ENCODE results near the gene HNRNPAB.

HNRNPAB gene

DNA sequence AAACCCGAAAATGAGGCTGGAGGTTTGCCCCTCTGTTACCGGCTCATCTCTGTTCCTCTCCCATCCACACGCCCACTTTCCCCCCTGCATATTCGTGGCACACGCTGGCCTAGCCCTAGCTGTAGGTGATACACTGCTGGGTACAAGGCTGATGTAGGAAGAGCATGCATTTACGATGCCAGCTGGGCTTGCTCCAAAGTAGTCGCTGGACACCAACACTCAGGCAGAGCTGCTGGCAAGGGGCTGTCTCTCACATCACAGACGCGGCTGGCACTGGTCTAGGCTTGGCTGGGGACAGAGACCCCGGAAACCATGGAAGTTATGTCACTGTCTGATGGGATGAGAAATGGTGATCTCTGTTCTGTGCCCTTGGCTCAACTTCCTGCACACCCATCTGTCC lies 38.1 kb downstream of the HNRNPAB start:
- TF ChIP-seq, protein P1, sequence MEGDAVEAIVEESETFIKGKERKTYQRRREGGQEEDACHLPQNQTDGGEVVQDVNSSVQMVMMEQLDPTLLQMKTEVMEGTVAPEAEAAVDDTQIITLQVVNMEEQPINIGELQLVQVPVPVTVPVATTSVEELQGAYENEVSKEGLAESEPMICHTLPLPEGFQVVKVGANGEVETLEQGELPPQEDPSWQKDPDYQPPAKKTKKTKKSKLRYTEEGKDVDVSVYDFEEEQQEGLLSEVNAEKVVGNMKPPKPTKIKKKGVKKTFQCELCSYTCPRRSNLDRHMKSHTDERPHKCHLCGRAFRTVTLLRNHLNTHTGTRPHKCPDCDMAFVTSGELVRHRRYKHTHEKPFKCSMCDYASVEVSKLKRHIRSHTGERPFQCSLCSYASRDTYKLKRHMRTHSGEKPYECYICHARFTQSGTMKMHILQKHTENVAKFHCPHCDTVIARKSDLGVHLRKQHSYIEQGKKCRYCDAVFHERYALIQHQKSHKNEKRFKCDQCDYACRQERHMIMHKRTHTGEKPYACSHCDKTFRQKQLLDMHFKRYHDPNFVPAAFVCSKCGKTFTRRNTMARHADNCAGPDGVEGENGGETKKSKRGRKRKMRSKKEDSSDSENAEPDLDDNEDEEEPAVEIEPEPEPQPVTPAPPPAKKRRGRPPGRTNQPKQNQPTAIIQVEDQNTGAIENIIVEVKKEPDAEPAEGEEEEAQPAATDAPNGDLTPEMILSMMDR (IDR thresholded peaks at IDR 0.05; ENCODE audit: low read length) = no peak
- no peak for TF ChIP-seq EZH2phosphoT487 (IDR thresholded peaks at IDR 0.05; ENCODE audit: low read length)
- no peak for TF ChIP-seq EZH2 (optimal IDR thresholded peaks at IDR 0.05; ENCODE audit: low read depth, low read length)
- Histone ChIP-seq H3K4me3 (ENCODE audit: low read length) (no peak overlapping the region), H3K9ac (ENCODE audit: low read length) (no peak overlapping the region), H3K9me2 (replicated peaks; ENCODE audit: insufficient read depth, low read length) (no peaks in the 10 kb centered on the region), H3K27ac (ENCODE audit: low read length) (no peak overlapping the region), H3K36me3 (replicated peaks; ENCODE audit: insufficient read depth, low read length) (no peaks in the 10 kb centered on the region), H2AFZ (ENCODE audit: low read length) (no peak overlapping the region), H3K79me2 (ENCODE audit: low read length) (no peaks in the 10 kb centered on the region), H3K9me3 (replicated peaks; ENCODE audit: insufficient read depth, low read length) (no peaks in the 10 kb centered on the region), H3K4me1 (ENCODE audit: low read length) (no peaks in the 10 kb centered on the region), H3K4me2 (ENCODE audit: low read depth, low read length) (no peak overlapping the region), H3F3A (ENCODE audit: insufficient read depth, low read length) (no peaks in the 10 kb centered on the region), H3K27me3 (replicated peaks; ENCODE audit: insufficient read depth, low read length) (peaks cover 15% of the 10 kb centered on the region), H4K20me1 (ENCODE audit: insufficient read depth, low read length) (no peaks in the 10 kb centered on the region)
- DNase-seq = no peak

DNA sequence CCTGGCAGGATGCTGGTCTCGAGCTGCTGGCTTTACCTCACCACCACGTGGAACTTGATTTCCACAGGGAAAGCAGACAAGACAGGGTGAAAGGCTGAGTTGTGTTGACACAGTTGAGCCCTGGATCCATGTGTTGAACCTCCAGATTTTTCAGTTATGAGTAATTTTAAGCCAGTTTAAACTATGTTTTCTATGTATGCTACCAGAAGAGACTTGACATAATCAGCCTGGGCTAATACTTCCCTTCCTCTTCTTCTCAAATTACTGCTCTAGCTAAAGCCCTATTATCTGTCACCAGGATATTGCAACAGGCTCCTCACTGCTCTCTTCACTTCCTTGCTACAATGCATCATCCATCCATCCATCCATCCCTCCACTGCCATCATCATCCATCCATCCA lies 40.2 kb downstream of the HNRNPAB start:
- TF ChIP-seq EZH2 (optimal IDR thresholded peaks at IDR 0.05; ENCODE audit: low read depth, low read length) (no peak), EZH2phosphoT487 (IDR thresholded peaks at IDR 0.05; ENCODE audit: low read length) (no peak)
- TF ChIP-seq, protein P1 (IDR thresholded peaks at IDR 0.05; ENCODE audit: low read length) = no peak
- DNase-seq = no peak
- Histone ChIP-seq H3K27ac (ENCODE audit: low read length) (no peak overlapping the region), H3K4me3 (ENCODE audit: low read length) (no peak overlapping the region), H3K27me3 (replicated peaks; ENCODE audit: insufficient read depth, low read length) (peaks cover 24% of the 10 kb centered on the region), H3K36me3 (replicated peaks; ENCODE audit: insufficient read depth, low read length) (no peaks in the 10 kb centered on the region), H3K9ac (ENCODE audit: low read length) (no peak overlapping the region), H3K4me1 (ENCODE audit: low read length) (no peaks in the 10 kb centered on the region), H3F3A (ENCODE audit: insufficient read depth, low read length) (no peaks in the 10 kb centered on the region), H3K9me3 (replicated peaks; ENCODE audit: insufficient read depth, low read length) (no peaks in the 10 kb centered on the region), H2AFZ (ENCODE audit: low read length) (no peak overlapping the region), H3K4me2 (ENCODE audit: low read depth, low read length) (no peak overlapping the region), H3K79me2 (ENCODE audit: low read length) (no peaks in the 10 kb centered on the region), H3K9me2 (replicated peaks; ENCODE audit: insufficient read depth, low read length) (no peaks in the 10 kb centered on the region), H4K20me1 (ENCODE audit: insufficient read depth, low read length) (no peaks in the 10 kb centered on the region)

GRCh38 chr5:178245389-178245788 lies 41.1 kb downstream of the HNRNPAB start:
- H3K9ac ChIP-seq (ENCODE audit: low read length) = no peak overlapping the region

More at GRCh38 chr5:178245389-178245788, 41.1 kb downstream of the HNRNPAB start:
- no peaks in the 10 kb centered on the region for H3K4me1 ChIP-seq (ENCODE audit: low read length)
- no peak overlapping the region for H2AFZ ChIP-seq (ENCODE audit: low read length)
- no peak for DNase-seq
- no peaks in the 10 kb centered on the region for H3F3A ChIP-seq (ENCODE audit: insufficient read depth, low read length)
- no peaks in the 10 kb centered on the region for H3K36me3 ChIP-seq (replicated peaks; ENCODE audit: insufficient read depth, low read length)
- peaks cover 24% of the 10 kb centered on the region for H3K27me3 ChIP-seq (replicated peaks; ENCODE audit: insufficient read depth, low read length)
- no peaks in the 10 kb centered on the region for H3K79me2 ChIP-seq (ENCODE audit: low read length)
- no peak overlapping the region for H3K27ac ChIP-seq (ENCODE audit: low read length)
- no peak overlapping the region for H3K4me2 ChIP-seq (ENCODE audit: low read depth, low read length)
- H3K9me3 ChIP-seq (replicated peaks; ENCODE audit: insufficient read depth, low read length) = no peaks in the 10 kb centered on the region
- no peaks in the 10 kb centered on the region for H4K20me1 ChIP-seq (ENCODE audit: insufficient read depth, low read length)
- no peaks in the 10 kb centered on the region for H3K9me2 ChIP-seq (replicated peaks; ENCODE audit: insufficient read depth, low read length)
- no peak overlapping the region for H3K4me3 ChIP-seq (ENCODE audit: low read length)
- TF ChIP-seq, protein P1 (IDR thresholded peaks at IDR 0.05; ENCODE audit: low read length) = no peak
- TF ChIP-seq EZH2phosphoT487 (IDR thresholded peaks at IDR 0.05; ENCODE audit: low read length) (no peak), EZH2 (optimal IDR thresholded peaks at IDR 0.05; ENCODE audit: low read depth, low read length) (no peak)
